Esophagus squamous epithelium (tissue), 4 donors: ENCODE data around the gene CHD6.

Experiments
- CTCF ChIP-seq, 6 experiments: fragments of 450-650 bp in 4 of 6; fragments of 200-600 bp in 2 of 6; sonication (generic) in 2 of 6; IDR thresholded peaks; one replicate each; pipeline ENCODE4 v1.5.1; 2016 to 2019; ENCODE audit warnings: antibody characterized with exemption in 6 of 6, mild to moderate bottlenecking in 4 of 6, moderate library complexity in 4 of 6
- POLR2A ChIP-seq, 4 donors: fragments of 450-650 bp; IDR thresholded peaks; one replicate each; pipeline ENCODE4 v1.6.1; 2017; ENCODE audit warnings: antibody characterized with exemption in 4 of 4, mild to moderate bottlenecking in 4 of 4, moderate library complexity in 3 of 4

- TF ChIP-seq CTCF (IDR thresholded peaks at IDR 0.05) (no peak), POLR2A (IDR thresholded peaks at IDR 0.05) (no peak)
These were observed 12.7 kb upstream of the CHD6 start for GRCh38 chr20:41630846-41631245.
